HepG2 (cell line): ENCODE measurements around the gene DDX50. TPM values are rescaled to one million over a fixed set of nuclear protein-coding genes. Genes with fewer than 3 reads are reported as not detected.

Experiments used
- ATAC-seq: fragments of 200-7000 bp; cut with Tn5 transposase; 3 replicates; pipeline ENCODE4 v1.9.1; 2020; ENCODE audit warnings: mild to moderate bottlenecking, moderate library complexity
- BruUV-seq: library from RNA; stranded (reverse); fragments of 400-500 nt; replicated peaks from 2 replicates; lab custom pipeline; 2021; lab: Mats Ljungman, UMichigan
- CTCF ChIA-PET: fragments of 300-600 bp; formaldehyde crosslinking; extraction: SDS; loops from one replicate; lab custom pipeline; 2021; ENCODE audit warnings: low total read pairs, inconsistent platforms, low intra/inter-chr PET ratio; lab: Yijun Ruan, JAX
- POLR2A ChIA-PET: fragments of 350-600 bp; sonication (Branson Sonifier 250); formaldehyde crosslinking; loops from one replicate; lab custom pipeline; 2020; ENCODE audit warnings: antibody characterized with exemption, inconsistent platforms; lab: Yijun Ruan, JAX
- DNase-seq: peaks from one replicate; pipeline ENCODE4 v3.0.0-alpha.2; 2015; ENCODE audit warnings: low spot score
- FAIRE-seq: peaks from 3 replicates; lab custom pipeline; 2011; peaks lifted over from hg19 to GRCh38; lab: Jason Lieb, UNC
- H2AFZ ChIP-seq: one replicate; pipeline ENCODE4 v1.6.1; 2011; ENCODE audit warnings: low read length, inconsistent platforms
- H3K27ac ChIP-seq: fragments of 300-600 bp; 3 replicates; pipeline ENCODE4 v1.8.0; 2011; ENCODE audit warnings: mixed run types, mild to moderate bottlenecking, mixed read lengths, low read length, inconsistent platforms; ENCODE audit not compliant: insufficient read depth; ENCODE audit errors: extremely low read length
- H3K27me3 ChIP-seq, 2 experiments: fragments of 200-600 bp in 1 of 2; 2 replicates in 1 of 2; 3 replicates in 1 of 2; pipeline versions ENCODE4 v1.6.0 to v1.8.0; 2011; ENCODE audit warnings: low read length in 2 of 2, mild to moderate bottlenecking in 2 of 2, moderate library complexity in 2 of 2, inconsistent platforms in 1 of 2; ENCODE audit not compliant: insufficient read depth in 2 of 2, control insufficient read depth in 1 of 2
- H3K36me3 ChIP-seq, 2 experiments: fragments of 200-600 bp in 1 of 2; replicated peaks in 1 of 2; 2 replicates in 1 of 2; 3 replicates in 1 of 2; pipeline versions ENCODE4 v1.5.1 to v1.8.0; 2011; ENCODE audit warnings: low read length in 2 of 2, inconsistent platforms in 1 of 2; ENCODE audit not compliant: insufficient read depth in 2 of 2, control insufficient read depth in 1 of 2
- H3K4me1 ChIP-seq: 2 replicates; pipeline ENCODE4 v1.5.1; 2012; ENCODE audit warnings: low read length, inconsistent platforms; ENCODE audit not compliant: insufficient read depth
- H3K4me2 ChIP-seq: 2 replicates; pipeline ENCODE4 v1.6.0; 2011; ENCODE audit warnings: low read depth, low read length, inconsistent platforms
- H3K4me3 ChIP-seq, 3 experiments: fragments of 200-600 bp in 1 of 3; sonication (generic), shearing (Covaris generic) in 1 of 3; replicated peaks in 1 of 3; 2 replicates each; pipeline ENCODE4 v1.5.1; 2011 to 2016; ENCODE audit warnings: low read length in 3 of 3, inconsistent platforms in 2 of 3, low read depth in 2 of 3, mild to moderate bottlenecking in 2 of 3, control low read depth in 1 of 3, mixed read lengths in 1 of 3; ENCODE audit not compliant: insufficient read depth in 1 of 3
- H3K79me2 ChIP-seq: one replicate; pipeline ENCODE4 v1.6.1; 2011; ENCODE audit warnings: low read length, inconsistent platforms; ENCODE audit not compliant: insufficient read depth
- H3K9ac ChIP-seq: 2 replicates; pipeline ENCODE4 v1.6.0; 2011; ENCODE audit warnings: mild to moderate bottlenecking, low read depth, low read length, inconsistent platforms; ENCODE audit not compliant: insufficient read depth
- H3K9me3 ChIP-seq: 2 replicates; pipeline ENCODE4 v1.5.1; 2012; ENCODE audit warnings: mild to moderate bottlenecking, low read length
- H4K20me1 ChIP-seq: 2 replicates; pipeline ENCODE4 v1.6.0; 2011; ENCODE audit warnings: inconsistent platforms, mild to moderate bottlenecking, low read length, moderate library complexity; ENCODE audit not compliant: insufficient read depth
- KMT2A ChIP-seq: sonication (generic); formaldehyde crosslinking; IDR thresholded peaks from 2 replicates; pipeline ENCODE4 v1.4.0; 2020; ENCODE audit warnings: missing genetic modification reagents
- SIX4 ChIP-seq: sonication (generic); formaldehyde crosslinking; IDR thresholded peaks from 2 replicates; pipeline ENCODE4 v1.4.0; 2020; ENCODE audit warnings: missing genetic modification reagents
- ZC3H13 ChIP-seq: sonication (generic); formaldehyde crosslinking; IDR thresholded peaks from 2 replicates; pipeline ENCODE4 v1.8.1; 2023; ENCODE audit warnings: mild to moderate bottlenecking, missing genetic modification reagents, moderate library complexity
- ZSCAN9 ChIP-seq: IDR thresholded peaks from 2 replicates; pipeline ENCODE4 v1.6.1; 2016; ENCODE audit warnings: borderline replicate concordance
- WGBS: methylation state at CpG from one replicate; pipeline ENCODE4 v1.1.6; 2017; ENCODE audit warnings: low lambda C conversion rate; 5-methylcytosine and 5-hydroxymethylcytosine counted together
- in situ Hi-C: cut with HindIII; loops from 2 replicates; pipeline ENCODE4 v1.10.0; 2017; ENCODE audit warnings: low pct_unique_long_range_greater_than_20kb; ENCODE audit not compliant: extremely low pct_ligation_motif_present
- intact Hi-C: fragments of 100-400 bp; cut with micrococcal nuclease; formaldehyde crosslinking; loops from one replicate; pipeline ENCODE4 v1.10.0; 2022; ENCODE audit not compliant: unreplicated experiment
- polyA plus RNA-seq, 8 experiments: library from polyadenylated mRNA; depleted of rRNA in 3 of 8; stranded (reverse) in 7 of 8; unstranded in 1 of 8; fragments of >200 nt; fragmentation: Illumina TruSeq in 4 of 8; extraction: Trizol in 4 of 8; gene quantifications; 2 replicates each; pipeline versions ENCODE4 v1.2.1 to v1.2.3, GENCODE V29; 2011 to 2016; ENCODE audit warnings: low read depth in 4 of 8, missing spikeins in 1 of 8, mixed read lengths in 1 of 8; ENCODE audit not compliant: insufficient read depth in 1 of 8
- total RNA-seq, 5 experiments: library from RNA; depleted of rRNA; stranded (reverse); fragments of >200 nt; fragmentation: Illumina TruSeq; extraction: Trizol; gene quantifications; 2 replicates each; pipeline ENCODE4 v1.2.3, GENCODE V29; 2016; ENCODE audit warnings: low read depth in 1 of 5
- TF ChIP-seq, protein P1 (sequence below): sonication (generic); formaldehyde crosslinking; IDR thresholded peaks from 2 replicates; pipeline ENCODE4 v1.8.1; 2022; ENCODE audit warnings: mild to moderate bottlenecking, missing genetic modification reagents
- TF ChIP-seq, protein P2 (sequence below): sonication (generic); formaldehyde crosslinking; IDR thresholded peaks from 2 replicates; pipeline ENCODE4 v1.9.0; 2022; ENCODE audit warnings: missing genetic modification reagents, mild to moderate bottlenecking, borderline replicate concordance

Gene DDX50
- total and polyA plus RNA-seq, 2 of the 13 experiments (the other 11 are each of a cell fraction or from before 2014, with no cell fraction given): 19.0 to 38.2 TPM

DNA sequence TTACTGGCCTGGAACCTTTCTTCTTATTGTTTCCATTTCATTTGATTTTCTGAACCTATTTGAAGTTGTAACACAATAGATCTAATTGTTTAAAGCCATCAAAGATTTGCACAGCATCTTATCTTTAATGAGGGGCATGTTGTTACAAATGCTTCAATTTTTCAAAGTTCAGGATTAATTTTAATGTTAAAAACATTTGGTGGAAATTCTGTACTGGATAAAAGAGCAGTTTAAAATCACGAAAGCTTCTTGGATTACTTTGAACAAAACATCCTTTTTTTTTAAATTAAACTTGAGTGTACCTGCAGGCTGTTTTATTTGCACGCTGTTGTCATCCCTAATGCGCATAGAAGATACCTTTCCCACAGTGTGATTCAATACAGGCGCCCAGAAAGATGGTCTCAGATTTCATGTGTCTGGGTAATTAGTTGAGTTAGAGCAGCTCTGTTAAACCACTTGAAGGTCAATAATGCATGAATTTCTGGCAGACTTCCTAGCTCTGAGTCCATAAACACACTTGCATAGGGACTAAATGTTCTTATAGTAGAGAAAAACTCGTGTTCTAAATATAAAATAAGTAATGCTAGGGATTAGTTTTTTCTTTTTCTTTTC is 29.3 kb upstream of the DDX50 start:
- BruUV-seq: no TSS peak
- H4K20me1 ChIP-seq: no peaks in the 10 kb centered on the region
- H3K4me3 ChIP-seq: no peak overlapping the region; a peak in 1 of 6 replicates
- TF ChIP-seq SIX4: peak; percentile 68; the same call in 1 of the 2 replicates
- TF ChIP-seq, protein P1, sequence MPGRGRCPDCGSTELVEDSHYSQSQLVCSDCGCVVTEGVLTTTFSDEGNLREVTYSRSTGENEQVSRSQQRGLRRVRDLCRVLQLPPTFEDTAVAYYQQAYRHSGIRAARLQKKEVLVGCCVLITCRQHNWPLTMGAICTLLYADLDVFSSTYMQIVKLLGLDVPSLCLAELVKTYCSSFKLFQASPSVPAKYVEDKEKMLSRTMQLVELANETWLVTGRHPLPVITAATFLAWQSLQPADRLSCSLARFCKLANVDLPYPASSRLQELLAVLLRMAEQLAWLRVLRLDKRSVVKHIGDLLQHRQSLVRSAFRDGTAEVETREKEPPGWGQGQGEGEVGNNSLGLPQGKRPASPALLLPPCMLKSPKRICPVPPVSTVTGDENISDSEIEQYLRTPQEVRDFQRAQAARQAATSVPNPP (CRISPR knock-in tag): no peak
- TF ChIP-seq KMT2A: no peak
- no peak for TF ChIP-seq ZSCAN9 (CRISPR knock-in tag)
- TF ChIP-seq ZC3H13 (CRISPR knock-in tag): no peak
- TF ChIP-seq, protein P2, sequence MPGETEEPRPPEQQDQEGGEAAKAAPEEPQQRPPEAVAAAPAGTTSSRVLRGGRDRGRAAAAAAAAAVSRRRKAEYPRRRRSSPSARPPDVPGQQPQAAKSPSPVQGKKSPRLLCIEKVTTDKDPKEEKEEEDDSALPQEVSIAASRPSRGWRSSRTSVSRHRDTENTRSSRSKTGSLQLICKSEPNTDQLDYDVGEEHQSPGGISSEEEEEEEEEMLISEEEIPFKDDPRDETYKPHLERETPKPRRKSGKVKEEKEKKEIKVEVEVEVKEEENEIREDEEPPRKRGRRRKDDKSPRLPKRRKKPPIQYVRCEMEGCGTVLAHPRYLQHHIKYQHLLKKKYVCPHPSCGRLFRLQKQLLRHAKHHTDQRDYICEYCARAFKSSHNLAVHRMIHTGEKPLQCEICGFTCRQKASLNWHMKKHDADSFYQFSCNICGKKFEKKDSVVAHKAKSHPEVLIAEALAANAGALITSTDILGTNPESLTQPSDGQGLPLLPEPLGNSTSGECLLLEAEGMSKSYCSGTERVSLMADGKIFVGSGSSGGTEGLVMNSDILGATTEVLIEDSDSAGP (CRISPR knock-in tag): no peak
- ChIA-PET CTCF (no interaction called here), POLR2A (interaction anchor here (1.0 to 2.2 kb wide), 6 partner anchors 20 to 150 kb away, joined by 3 to 26 read pairs (median 5); partner anchors contain the start of genes DDX50 and STOX1)
- no peaks in the 10 kb centered on the region for H3K36me3 ChIP-seq
- H3K4me2 ChIP-seq: peak overlapping the region; percentile 54; the same call in 1 of the 2 replicates
- DNase-seq (peak; percentile 46), ATAC-seq (no peak), FAIRE-seq (no peak)
- in situ Hi-C loops (no loop called here), intact Hi-C loops (no loop called here)
- no peak overlapping the region for H3K9ac ChIP-seq
- H3K27ac ChIP-seq: peak overlapping the region; percentile 63
- no peaks in the 10 kb centered on the region for H3K27me3 ChIP-seq
- H3K9me3 ChIP-seq: peaks cover 8% of the 10 kb centered on the region; the same call in 1 of the 2 replicates
- 65% methylated on average over 5 of the region's 5 CpGs for WGBS
- no peak overlapping the region for H2AFZ ChIP-seq
- H3K4me1 ChIP-seq: peaks cover 65% of the 10 kb centered on the region
- H3K79me2 ChIP-seq: no peaks in the 10 kb centered on the region
